HG03280 (cell line): Measurements from ENCODE around the gene SERBP1.
A peak's percentile ranks its signal among the peaks of the same experiment; 100 is the strongest.
"Not testable (repeated sequence)": the region's sequence is repeated elsewhere in the genome, so short reads cannot be mapped to it uniquely, and the experiment has no call there.

Experiments used
- ATAC-seq: cut with Tn5 transposase; IDR thresholded peaks from one replicate; pipeline ENCODE4 v1.9.1; 2021; ENCODE audit warnings: mild to moderate bottlenecking, moderate library complexity; ENCODE audit not compliant: unreplicated experiment

SERBP1 gene

GRCh38 chr1:67430358-67431155 is at the start of gene SERBP1:
SERBP1 (minus strand) TSS chr1:67430402; CDS start chr1:67430300, 102 bp downstream.
- peak; percentile 89 for ATAC-seq

- ATAC-seq = no peak
Observed at GRCh38 chr1:67479146-67479891, 49.1 kb upstream of the SERBP1 start.

- ATAC-seq = no peak
Observed at GRCh38 chr1:67476906-67477305, 46.7 kb upstream of the SERBP1 start.

- ATAC-seq = no peak
Observed at GRCh38 chr1:67476006-67476482, 45.8 kb upstream of the SERBP1 start.

GRCh38 chr1:67472056-67472455 is 41.9 kb upstream of the SERBP1 start:
- ATAC-seq = no peak

- no peak for ATAC-seq
Observed at GRCh38 chr1:67469431-67469830, 39.2 kb upstream of the SERBP1 start.

GRCh38 chr1:67468066-67468718 is 38.0 kb upstream of the SERBP1 start:
- ATAC-seq = no peak

- ATAC-seq = no peak
Observed at GRCh38 chr1:67465375-67465774, 35.2 kb upstream of the SERBP1 start.

- ATAC-seq = no peak
Observed at GRCh38 chr1:67464746-67465145, 34.5 kb upstream of the SERBP1 start.

- ATAC-seq = no peak
Observed at GRCh38 chr1:67464058-67464457, 33.9 kb upstream of the SERBP1 start.

GRCh38 chr1:67463298-67463955 is 33.2 kb upstream of the SERBP1 start:
- ATAC-seq = no peak

GRCh38 chr1:67460676-67461500 is 30.7 kb upstream of the SERBP1 start:
- no peak for ATAC-seq

GRCh38 chr1:67459068-67459467 is 28.9 kb upstream of the SERBP1 start:
- ATAC-seq = no peak

GRCh38 chr1:67458663-67459062 is 28.5 kb upstream of the SERBP1 start:
- ATAC-seq = no peak

- no peak for ATAC-seq
Observed at GRCh38 chr1:67457247-67457646, 27.0 kb upstream of the SERBP1 start.

- ATAC-seq = no peak
Observed at GRCh38 chr1:67451815-67452214, 21.6 kb upstream of the SERBP1 start.

GRCh38 chr1:67451356-67451755 is 21.2 kb upstream of the SERBP1 start:
- no peak for ATAC-seq

- ATAC-seq = no peak
Observed at GRCh38 chr1:67446893-67447292, 16.7 kb upstream of the SERBP1 start.

GRCh38 chr1:67446014-67446413 is 15.8 kb upstream of the SERBP1 start:
- not testable (repeated sequence) for ATAC-seq

GRCh38 chr1:67441739-67442281 is 11.6 kb upstream of the SERBP1 start:
- ATAC-seq = no peak
